ENCODE data around the gene EIF4G3.

The EIF4G3 gene

DNA sequence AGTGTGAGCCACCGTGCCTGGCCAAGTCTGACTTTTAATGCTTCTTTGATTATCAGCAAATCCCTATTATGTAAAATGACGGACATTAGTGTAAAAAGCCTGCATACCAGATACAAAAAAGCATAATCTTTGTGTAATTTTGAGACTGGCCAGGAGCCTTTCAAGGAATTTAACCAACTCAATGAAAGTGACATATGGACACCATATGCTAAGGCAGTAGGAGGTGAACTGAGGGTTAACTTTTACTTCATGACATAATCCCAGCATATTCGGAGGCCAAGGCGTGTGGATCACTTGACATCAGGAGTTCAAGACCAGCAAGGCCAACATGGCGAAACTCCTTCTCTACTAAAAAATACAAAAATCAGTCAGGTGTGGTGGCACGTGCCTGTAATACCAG lies 94.6 kb downstream of the EIF4G3 start:
- no peak for DNase-seq (ENCODE audit: low spot score)
- H3K27ac ChIP-seq, result no peak overlapping the region

DNA sequence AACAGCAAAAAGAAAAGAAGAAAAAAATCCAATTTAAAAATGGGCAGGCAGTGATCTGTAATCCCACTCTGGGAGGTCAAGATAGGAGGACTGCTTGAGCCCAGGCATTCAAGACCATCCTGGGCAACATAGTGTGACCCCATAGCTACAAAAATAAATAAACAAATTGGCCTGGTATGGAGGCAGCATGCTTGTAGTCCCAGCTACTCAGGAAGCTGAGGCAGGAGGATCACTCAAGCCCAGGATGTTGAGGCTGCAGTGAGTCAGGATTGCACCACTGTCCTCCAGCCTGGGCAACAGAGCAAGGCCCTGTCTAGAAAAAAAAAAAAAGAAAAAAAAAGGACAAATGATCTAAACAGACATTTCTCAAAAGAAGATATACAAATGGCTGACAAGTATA lies 99.6 kb downstream of the EIF4G3 start:
- DNase-seq (ENCODE audit: low spot score), result no peak
- H3K4me3 ChIP-seq, result no peak overlapping the region
- TF ChIP-seq, protein P1, sequence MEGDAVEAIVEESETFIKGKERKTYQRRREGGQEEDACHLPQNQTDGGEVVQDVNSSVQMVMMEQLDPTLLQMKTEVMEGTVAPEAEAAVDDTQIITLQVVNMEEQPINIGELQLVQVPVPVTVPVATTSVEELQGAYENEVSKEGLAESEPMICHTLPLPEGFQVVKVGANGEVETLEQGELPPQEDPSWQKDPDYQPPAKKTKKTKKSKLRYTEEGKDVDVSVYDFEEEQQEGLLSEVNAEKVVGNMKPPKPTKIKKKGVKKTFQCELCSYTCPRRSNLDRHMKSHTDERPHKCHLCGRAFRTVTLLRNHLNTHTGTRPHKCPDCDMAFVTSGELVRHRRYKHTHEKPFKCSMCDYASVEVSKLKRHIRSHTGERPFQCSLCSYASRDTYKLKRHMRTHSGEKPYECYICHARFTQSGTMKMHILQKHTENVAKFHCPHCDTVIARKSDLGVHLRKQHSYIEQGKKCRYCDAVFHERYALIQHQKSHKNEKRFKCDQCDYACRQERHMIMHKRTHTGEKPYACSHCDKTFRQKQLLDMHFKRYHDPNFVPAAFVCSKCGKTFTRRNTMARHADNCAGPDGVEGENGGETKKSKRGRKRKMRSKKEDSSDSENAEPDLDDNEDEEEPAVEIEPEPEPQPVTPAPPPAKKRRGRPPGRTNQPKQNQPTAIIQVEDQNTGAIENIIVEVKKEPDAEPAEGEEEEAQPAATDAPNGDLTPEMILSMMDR (IDR thresholded peaks at IDR 0.05), result no peak
- no peak overlapping the region for H3K27ac ChIP-seq

More for the DNA sequence above, 94.6 kb downstream of the EIF4G3 start:
- no peak overlapping the region for H3K4me3 ChIP-seq
- TF ChIP-seq, protein P1 (IDR thresholded peaks at IDR 0.05), result no peak

DNA sequence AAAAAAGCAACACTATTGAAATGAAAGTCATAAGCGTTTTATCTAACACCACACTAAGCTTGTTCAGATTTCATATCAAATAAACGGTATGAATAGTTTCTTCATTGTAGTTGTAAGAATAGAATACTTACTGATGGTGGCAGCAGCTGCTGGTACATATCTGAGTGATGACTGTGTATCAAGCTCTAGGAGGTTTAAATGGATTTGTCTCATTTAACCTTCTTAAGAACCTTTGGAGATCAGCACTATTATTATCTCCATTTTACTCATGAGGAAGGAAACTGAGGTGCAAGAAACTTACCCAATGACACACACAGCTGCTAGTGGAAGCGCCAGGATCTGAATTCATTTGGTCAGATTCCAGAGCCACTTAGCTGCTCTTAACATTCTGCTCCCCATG lies 104.0 kb downstream of the EIF4G3 start:
- Histone ChIP-seq H3K4me3 (no peak overlapping the region), H3K27ac (no peak overlapping the region)
- TF ChIP-seq, protein P1 (IDR thresholded peaks at IDR 0.05), result no peak
- no peak for DNase-seq (ENCODE audit: low spot score)

DNA sequence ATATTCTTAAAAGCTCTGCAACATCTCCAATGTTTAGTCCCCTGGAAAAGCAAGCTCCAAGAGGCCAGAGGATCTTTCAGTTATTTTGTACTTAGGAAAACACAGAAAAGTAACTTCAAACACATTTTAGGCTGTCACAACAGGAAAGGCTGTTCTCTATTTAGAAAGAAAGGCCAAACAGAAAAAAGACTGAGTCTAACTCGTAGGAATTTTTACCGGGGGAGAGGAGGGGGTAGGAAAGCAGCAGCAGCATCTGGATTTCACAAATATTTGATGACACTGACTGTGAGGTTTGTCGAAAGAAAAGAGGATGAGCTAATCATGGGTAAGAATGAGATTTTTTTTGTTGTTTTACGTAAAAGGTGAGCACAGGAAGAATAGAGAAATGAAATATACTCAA lies 107.1 kb downstream of the EIF4G3 start:
- no peak overlapping the region for H3K4me3 ChIP-seq
- no peak for DNase-seq (ENCODE audit: low spot score)
- no peak overlapping the region for H3K27ac ChIP-seq
- TF ChIP-seq, protein P1 (IDR thresholded peaks at IDR 0.05), result no peak

DNA sequence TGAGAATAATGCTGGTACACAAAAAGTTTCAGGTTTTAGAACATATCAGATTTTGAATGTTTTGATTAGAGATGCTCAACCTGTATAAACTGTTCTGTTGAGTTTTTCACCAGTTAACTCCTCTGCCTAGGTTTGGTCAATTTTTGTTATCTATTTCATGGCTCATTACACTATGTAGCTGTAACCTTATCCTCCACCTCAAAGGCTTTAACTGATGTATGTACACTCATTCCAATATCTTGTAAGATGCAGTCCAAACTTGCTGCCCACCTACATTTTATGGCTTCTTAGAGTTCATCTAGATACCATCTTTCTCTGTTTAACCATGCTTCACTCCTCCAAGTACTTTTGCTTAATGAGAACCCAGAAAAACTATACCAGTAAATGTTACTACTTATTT lies 107.8 kb downstream of the EIF4G3 start:
- Histone ChIP-seq H3K4me3 (no peak overlapping the region), H3K27ac (no peak overlapping the region)
- no peak for DNase-seq (ENCODE audit: low spot score)
- TF ChIP-seq, protein P1 (IDR thresholded peaks at IDR 0.05), result no peak

DNA sequence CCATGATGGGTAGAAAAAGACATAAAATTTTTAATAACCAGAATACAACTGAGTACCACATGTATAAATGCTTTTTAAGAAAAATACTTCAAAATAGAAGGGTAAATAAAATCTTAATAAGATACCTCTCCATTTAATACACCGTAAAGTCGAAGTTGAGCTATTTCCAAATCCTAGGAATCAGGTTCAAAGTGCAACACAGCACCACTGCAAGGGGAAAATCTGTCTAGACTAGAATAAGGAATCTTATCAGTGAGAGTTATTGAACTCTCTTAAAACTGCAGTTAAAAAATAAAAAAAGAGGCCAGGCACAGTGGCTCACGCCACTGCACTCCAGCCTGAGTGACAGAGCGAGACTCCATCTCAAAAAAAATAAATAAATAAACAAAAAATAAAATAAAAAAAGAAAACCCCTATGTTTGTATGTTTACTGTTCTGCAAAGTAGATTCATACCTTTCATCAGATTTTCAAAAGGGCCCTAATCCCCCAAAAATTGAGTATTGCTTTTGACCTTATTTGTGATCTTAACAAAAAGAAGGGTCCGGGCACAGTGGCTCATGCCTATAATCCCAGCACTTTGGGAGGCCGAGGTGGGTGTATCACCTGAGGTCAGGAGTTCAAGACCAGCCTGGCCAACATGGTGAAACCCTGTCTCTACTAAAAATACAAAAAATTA lies 109.0 kb downstream of the EIF4G3 start:
- Histone ChIP-seq H3K4me3 (no peak overlapping the region), H3K27ac (no peak overlapping the region)
- TF ChIP-seq, protein P1 (IDR thresholded peaks at IDR 0.05), result no peak
- no peak for DNase-seq (ENCODE audit: low spot score)

DNA sequence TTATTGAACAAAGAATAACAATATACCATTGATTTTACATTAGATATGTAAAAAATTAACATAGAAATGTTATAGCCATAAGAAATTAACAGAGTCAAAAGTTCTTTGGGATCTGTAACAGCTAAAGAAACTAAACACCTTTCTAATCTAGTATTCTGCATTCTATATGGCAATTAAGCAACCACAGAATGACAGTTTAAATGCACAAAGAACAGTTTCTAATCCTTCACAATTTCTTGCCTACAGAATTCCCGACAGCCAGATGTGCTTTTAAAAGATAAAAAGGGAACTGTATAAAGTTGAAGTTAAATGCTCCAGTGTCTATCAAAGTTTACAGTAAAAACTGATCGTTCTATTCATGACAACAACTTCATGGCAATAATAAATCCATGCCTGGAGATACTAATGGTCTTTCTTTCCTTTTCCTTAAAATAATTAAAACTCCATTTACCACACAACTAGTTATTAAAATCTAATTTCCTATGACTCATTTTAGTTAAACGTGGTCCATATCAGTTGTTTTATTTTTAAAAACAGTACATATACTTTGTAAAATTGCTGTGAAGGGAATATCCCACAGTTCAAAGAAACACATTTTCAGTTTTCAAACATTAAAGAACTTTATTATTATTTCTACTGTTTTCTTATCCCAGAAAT lies 110.2 kb downstream of the EIF4G3 start:
- H3K4me3 ChIP-seq, result no peak overlapping the region
- TF ChIP-seq, protein P1 (IDR thresholded peaks at IDR 0.05), result no peak
- H3K27ac ChIP-seq, result no peak overlapping the region
- no peak for DNase-seq (ENCODE audit: low spot score)
